HG03342 (cell line): Measurements from ENCODE around the gene FGFR2.

Source experiments
- ATAC-seq: cut with Tn5 transposase; IDR thresholded peaks from one replicate; pipeline ENCODE4 v1.9.1; 2021; ENCODE audit warnings: mild to moderate bottlenecking, moderate library complexity; ENCODE audit not compliant: unreplicated experiment

Gene FGFR2

DNA sequence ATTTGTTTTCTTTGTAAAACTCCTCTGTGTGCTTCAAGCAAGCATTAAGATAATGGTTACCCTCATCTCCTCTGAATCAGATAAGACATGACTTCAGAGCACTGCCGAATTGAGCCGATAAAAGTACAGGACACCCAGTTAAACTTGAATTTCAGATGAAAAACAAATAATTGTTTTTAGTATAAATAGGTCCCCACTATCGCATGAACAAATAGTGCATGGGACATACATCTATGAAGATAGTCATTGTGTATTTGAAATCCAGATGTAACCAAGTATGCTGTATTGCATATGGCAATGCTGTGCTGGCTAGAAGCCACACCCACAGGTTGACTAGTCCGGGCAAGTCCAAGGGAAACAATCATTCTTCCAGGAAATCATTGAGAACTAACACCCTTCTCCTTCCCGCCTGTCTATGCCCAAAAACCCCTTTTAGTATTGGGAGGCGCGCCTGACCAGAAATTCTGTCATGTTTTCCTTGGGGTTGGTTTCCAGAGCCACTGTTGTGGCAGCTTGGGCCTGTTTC is 12.6 kb upstream of the FGFR2 start:
- no peak for ATAC-seq

DNA sequence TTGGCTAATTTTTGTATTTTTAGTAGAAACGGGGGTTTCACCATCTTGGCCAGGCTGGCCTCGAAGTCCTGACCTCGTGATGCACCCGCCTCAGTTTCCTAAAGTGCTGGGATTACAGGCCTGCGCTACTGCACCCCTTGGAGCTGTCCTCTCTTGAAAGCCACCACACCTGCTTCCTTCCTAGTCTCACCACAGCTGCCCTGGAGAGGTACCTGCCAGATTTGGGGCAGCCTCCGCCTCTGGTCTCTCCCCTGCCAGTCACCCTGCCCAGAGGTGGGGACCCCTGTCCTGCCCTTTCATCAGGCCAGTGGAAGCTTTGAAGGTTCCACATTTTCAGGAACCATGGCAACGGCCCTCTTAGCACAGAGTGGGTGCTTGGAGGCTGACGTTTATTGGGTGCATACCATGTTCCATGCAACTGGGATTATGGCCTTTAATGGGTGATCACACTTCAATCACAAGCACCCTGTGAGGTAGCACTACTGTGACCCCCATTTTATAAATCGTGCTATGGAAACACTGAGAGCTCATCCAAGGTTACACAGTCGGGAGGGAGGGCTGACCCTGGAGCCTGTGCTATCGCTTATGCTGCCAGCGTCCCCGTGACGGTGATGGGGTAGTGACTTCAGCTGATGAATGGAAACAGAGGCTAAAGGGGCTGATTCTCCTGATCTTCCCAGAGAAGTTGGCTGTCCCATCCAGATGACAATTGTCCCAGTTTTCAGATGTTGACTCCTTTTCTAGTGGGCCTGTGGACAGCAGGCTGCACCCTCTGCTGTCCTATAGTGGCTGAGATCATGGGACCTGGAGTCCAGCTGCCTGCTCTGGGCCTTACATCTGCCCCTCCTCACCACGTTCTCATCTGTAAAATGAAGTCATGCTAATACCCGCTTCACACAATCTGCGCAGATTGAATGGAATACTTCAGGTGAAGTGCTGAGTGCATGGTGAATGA is 11.5 kb upstream of the FGFR2 start:
- no peak for ATAC-seq

DNA sequence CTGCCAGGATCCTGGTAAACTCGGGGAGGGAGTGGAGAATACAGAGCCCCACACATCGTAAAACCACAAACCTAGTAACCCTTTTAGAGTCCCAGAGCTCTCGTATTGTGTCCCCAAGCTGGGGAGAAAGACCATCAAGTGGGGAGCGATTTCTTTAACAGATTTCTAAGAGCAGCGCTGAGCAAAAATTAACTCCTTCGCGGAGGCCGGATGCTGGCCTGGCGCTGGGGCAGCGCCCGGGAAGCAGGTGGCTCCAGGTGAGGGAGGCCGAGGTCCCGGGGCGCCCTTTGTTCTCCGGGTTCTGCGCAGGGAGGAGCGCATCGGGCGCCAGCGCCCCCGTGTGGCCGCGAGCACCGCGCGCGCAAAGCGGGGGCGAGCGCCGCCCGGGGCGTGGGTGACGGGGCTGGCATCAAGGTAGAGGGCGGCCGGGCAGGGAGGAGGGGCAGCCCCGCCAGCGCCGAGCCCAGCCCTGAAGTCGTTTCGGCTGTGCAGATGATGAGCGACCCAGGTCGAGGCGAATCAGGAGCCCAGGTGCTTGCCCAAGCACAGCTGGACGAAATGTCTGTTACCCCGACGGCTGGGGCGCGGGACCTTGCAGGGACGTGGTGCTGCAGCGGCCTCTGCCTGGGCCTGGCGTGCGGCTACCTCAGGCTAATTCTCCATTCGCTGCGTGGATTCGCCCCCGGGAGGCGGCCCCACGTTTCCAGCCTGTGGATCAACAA is 10.4 kb upstream of the FGFR2 start:
- peak; percentile 80 for ATAC-seq

DNA sequence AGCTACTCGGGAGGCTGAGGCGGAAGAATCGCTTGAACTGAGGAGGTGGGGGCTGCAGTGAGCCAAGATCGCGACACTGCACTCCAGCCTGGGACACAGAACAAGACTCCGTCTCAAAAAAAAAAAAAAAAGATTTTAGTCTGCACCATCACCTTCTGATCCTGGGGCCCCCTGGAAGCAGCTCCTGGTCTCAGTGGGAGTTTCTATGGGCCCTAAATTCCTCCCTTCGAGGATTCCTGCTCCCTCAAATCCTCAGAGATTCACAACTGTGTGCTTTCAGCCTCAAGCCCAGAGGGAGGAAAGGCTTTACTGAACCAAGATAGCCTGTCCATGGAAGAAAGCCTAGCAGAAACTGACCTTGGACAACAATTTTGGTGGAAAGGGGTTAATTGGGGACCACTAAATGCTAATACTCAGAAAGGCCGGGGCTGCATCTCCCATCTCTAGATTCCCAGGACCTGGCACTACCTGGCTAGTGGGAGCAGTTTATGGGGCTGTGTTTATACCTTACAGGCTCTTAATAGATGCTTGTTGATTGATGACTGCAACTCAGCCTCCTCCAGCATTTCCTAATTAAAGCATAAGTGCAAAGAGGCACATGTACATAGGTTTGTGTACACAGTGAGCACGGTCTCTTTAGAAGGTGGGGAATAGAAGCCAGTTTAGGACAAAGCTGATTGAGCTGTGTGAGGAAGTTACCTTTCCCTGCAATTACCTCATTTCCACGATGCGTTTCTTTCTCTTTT is 9.2 kb upstream of the FGFR2 start:
- ATAC-seq, result no peak

DNA sequence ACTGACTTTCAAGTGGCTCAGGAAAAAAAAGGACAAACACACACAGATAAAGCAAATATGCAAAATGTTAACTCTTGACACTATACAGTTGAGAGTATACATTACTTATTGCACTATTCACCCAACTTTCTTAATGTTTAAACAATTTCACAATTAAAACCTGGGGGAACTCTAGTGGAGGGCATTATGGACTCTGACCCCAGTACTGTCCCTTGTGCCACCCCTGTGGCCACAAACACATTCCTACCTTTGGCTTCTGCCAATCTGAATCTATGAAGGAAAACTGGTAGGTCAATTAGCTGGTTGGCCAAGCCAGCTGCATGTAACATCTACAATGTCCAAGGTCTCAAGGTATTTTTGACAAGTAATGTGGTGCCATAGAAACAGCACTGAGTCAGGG is 7.5 kb upstream of the FGFR2 start:
- ATAC-seq, result no peak

DNA sequence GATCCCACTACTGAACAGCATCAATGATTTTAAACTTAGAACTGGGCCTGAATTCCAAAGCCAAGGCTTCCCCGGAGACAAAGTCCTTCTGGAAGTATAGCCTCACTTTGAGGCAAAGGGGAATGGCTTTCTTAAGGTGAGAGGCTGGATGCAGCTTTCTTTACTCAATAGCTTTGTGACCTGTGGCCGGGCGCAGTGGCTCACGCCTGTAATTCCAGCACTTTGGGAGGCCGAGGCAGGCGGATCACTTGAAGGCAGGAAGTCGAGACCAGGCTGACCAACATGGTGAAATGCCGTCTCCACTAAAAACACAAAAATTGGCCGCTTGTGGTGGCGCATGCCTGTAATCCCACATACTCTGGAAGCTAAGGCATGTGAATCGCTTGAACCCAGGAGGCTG is 3.2 kb upstream of the FGFR2 start:
- no peak for ATAC-seq

DNA sequence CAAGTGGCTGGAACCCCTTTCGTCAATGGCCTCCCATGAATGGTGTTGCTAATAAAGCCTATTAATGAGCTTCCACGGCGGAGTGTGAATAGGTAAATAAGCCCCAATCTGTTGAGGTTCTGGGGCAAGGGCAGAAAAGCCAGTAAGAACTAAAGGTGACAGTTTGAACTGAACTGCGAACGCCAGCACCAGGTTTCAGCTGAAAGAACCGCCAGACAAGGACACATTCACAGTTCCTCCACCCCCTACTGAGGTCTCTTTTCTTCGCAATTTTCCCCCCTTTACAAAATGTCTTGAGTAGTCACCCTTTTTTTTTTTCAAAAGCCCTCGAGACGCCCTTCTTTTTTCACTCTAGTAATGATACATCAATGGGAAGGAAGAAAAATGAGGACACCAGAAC is 2.4 kb upstream of the FGFR2 start:
- ATAC-seq, result no peak

DNA sequence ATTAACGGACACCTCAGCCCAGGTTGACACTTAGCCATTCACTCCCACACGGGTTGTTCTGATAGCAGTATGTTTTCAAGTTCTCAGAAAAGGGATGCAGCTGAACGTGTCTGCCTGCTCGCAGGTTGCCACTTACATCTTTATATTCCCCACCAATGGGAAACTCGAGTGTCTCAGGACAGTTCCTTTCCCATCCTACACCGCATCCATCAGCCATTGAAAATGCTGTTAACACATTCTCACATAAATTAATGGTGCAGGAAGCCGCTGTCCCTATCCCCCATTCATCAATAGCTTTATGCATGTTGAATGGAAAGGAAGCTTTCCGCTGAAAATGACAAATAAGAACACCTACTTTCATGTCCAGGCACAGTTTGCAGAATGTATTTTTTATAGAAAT is 1.7 kb upstream of the FGFR2 start:
- ATAC-seq, result no peak

DNA sequence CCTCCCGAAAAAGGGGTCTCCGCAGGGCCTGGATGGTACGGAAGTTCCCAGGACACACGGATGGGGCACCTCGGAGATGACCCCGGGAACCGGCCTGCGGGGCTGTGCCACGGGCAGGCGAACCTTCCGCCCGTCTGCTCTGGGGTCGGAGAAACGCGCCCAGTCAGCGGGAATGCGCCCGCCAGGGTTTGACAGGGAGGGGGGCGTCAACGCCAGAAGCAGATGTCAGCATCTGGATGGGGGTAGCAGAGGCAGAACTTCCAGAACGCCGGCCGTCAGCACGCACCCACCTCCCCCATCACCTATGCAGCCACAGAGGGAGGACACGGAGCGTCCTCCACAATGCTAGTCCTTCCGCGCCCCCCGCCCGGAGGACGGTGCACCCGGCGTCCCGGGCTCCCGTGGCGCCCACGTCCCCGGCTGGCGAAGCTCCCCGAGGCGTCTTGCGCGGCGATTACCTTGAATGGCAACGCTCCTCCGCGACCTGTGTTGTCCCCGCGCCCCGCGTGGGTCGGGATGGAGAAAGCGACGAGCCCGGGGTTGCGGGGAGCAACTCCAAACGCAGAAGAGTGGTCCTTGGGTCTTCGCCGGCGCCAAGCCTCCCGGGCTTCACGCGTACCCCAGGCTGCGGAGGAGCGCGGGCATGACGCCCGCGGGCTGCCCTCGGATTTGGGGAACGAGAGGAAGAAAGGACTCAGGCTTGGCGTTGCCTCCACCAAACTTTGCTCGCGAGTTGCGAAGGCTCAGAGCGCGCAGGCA is 561 bp downstream of the FGFR2 start:
- peak; percentile 5 for ATAC-seq

DNA sequence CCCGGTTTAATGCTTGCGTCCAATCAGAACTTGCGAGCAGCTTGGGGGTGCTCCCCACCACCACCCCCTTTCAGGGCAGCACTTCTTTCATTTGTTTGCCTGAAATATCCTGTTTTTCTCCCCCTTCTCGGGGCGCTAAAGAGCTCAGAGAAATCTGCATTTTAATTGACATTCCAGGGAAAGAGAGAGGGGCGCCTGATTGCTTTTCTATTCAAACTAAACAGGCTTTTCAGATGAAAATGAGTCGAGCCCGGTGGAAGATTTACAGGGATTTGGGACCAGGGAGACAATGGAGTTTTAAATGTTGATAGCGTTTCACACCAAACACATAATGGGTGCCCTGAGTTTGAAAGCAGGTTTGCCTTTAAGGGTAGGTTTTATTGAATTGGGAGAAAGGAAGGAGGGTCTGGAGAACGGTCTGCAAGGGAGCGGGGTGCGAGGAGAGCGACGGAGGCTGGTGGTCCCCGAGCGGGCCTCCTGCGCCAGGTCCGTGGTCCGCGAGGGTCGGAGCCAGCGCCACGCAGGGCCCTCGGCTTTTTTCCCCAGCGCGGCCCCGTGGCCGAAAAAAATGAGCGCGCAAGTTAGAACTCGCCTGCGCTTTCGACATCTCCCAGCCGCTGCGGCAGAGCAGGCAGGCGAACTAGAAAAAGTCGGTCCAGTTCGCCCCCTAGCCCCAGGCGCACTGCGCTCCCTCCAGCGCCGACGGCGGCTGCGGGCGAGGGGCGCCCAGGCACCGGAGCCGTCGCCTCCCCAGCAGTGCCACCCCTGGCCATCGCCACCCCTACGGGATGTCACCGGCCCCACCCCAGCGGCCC is 1.3 kb downstream of the FGFR2 start:
- ATAC-seq, result no peak

DNA sequence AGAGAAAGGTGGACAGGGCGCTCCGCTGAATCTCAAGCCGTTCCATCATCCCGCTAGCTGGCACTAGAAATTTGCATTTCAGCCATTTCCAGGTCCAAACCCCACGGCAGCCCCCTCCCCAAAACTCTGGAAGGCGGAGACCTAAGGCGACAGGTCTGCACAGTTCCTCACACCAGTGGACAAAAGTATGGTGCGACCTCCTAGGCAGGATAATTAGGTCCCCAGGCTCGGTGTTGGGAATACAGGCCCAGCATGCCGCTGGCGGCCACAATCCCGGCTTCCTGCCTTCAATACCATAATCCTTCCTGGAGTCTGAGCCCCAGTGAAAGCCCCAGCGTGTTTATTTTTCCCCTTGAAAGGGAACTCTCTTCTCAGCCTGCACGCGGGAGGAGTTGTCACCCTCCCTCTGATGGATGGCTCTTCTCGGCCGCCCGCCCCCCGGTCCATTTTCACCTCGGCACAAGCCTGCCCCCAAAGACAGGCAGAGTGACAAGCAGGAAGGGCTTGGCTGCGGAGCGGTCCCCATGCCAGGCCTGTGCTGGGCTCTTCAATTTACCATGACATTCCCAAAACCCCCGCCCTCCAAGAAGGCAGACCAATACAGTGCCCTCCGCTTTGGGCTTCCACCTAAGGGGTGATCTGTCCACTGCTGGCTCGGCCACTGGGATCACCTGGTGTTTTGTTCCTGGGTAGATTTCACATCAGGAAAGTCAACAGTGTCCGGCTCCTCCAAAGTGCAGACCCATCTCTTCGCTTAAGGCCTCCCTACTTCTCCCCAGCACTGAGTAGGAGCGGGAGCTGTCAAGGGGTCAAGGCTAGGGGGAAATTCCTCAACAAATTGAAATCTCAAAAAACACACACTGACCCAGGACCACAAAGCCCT is 2.2 kb downstream of the FGFR2 start:
- ATAC-seq, result no peak

DNA sequence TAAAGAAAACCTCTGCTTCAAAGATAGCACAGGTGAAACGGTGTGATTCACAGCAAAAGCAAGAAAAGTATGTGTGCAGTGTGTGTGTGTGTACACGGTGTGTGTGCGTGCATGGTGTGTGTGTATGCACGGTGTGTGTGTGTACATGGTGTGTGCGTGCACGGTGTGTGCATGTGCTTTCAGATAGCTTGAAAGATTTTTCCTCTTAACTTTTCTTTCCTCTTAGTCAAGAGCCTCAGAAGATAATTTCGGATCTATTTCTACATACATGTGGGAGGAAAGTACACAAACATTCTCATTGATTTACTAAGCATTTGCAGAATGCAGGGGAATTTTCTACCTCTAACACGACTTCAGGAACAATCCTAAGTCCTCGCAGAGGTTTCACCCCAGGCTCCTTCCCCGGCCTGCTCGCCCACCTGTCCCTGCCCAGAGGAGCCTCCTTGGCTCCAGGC is 2.9 kb downstream of the FGFR2 start:
- ATAC-seq, result no peak

DNA sequence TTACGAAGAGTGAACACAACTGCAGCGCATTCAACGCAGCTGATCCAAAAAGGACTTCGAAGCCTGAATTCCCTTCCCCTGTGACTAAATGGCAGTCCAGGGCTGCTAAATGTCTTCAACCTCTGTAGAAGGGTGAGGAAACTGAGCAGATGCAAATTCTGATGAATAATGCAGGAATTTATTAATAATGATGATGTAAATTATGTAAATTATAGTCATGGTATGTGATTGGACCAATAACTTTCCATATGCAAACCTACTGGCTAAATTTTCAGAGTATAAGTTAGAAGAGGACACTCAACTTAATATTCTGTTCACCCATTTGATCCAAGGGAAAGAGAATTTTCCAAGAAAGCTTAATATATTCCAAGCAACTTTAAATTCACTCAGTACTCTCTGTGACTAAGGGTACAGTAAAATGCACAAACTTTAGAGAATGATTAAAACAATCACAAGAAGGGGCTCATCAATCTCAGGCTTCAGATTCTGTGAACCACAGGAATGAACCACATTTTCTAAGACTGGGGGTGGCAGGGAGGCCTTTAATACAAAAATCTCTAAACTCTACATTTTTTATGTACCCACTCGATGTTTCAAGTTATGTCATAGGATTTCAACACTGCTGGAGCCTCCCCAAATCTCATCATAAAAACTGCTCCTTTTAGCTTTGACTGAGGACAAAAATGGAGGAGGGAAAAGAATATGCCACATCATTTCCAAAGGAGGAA is 3.5 kb downstream of the FGFR2 start:
- ATAC-seq, result no peak

DNA sequence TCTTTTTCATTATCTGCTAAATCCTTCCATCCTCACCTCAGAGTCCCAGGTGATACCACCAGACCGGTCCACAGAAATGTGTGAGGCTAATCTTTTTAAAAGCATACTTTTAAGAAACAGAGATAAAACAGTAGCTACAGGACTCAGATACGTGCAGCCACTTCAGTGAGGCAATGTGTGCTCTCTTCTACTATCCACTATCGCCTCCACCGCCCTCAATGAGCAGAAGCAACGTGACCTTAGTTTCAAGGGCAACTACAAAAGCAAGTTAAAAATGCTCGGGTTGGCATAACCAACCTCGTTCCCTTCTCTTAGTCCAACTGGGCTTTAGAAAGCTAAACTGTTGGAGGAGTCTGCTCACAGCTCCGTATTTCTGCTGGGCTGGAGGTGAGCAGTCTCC is 4.2 kb downstream of the FGFR2 start:
- ATAC-seq, result no peak

DNA sequence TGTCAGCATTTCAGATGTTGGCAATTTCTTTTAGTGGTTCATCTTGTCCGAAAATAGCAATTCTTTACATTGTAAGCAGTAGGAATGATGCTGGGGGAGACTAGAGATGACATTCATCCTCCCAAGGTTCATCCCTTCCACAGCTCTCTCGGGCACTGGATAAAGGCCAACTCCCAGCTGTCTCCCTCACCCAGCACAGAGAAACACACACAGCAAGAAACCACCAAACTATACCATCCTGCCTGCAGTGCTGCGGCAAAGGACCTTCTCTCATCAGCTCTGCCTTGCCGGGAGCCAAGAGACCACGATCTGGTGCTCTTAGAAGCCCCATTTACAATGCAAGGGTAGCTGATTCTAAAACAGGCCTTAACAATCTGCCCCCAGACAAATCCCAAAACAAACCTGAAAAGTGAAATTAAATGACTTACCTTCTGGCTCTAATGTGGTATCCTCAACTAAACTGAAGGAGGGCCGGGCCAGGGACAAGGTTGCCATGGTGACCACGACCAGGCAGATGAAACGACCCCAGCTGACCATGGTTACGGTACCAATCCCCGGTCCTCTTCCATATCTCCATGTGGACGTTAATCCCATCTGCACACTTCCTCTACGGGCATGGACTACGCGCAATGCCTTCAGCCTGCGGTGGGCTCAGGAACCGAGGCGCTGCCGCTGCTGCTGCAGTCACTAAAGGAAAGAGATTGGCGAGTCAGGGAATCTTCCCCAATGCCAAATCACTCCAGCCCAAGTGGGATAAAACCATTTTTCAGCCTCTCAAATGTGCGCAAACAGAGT is 4.8 kb downstream of the FGFR2 start:
- no peak for ATAC-seq

DNA sequence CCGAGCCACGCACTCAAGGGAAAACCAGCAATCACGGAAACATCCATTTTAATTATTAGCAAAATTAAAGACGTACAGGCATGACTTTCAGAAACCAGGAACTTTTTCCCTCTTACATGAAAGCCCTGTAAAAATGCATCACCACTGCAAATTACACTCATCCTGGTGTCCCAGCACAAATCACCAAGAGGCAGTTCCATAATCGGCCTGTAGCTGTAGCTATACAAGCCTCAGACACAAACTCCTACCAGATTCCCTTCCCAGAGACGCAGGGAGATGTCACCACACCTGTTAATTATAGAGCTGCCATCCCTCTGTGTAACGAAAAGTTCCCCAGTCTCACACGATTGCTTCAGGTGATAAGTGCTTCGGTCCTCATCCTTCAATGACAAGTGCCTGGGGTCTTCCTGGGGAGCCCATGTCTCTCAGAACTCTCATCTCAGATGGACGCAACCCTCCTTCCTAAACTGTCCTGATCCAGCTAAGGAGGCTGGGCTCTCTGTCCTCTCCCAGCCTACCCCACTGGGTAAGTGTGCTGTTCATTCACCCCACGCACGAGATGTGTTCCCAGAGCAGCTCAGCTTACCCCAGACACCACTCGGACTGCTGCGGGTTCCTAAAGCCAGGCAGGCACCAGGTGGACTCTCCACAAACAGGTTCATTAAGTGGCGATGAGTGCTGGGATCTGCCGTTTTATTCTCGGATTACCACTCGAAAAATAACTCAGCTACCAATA is 5.9 kb downstream of the FGFR2 start:
- no peak for ATAC-seq
